ENCODE data around the gene RNU4-1. TPM values are rescaled to one million over a fixed set of nuclear protein-coding genes. Genes with fewer than 3 reads are reported as not detected.
A peak's percentile ranks its signal among the peaks of the same experiment; 100 is the strongest.

The RNU4-1 gene
- total RNA-seq, 1 experiment from 2014 or later, result 2,436 TPM

DNA sequence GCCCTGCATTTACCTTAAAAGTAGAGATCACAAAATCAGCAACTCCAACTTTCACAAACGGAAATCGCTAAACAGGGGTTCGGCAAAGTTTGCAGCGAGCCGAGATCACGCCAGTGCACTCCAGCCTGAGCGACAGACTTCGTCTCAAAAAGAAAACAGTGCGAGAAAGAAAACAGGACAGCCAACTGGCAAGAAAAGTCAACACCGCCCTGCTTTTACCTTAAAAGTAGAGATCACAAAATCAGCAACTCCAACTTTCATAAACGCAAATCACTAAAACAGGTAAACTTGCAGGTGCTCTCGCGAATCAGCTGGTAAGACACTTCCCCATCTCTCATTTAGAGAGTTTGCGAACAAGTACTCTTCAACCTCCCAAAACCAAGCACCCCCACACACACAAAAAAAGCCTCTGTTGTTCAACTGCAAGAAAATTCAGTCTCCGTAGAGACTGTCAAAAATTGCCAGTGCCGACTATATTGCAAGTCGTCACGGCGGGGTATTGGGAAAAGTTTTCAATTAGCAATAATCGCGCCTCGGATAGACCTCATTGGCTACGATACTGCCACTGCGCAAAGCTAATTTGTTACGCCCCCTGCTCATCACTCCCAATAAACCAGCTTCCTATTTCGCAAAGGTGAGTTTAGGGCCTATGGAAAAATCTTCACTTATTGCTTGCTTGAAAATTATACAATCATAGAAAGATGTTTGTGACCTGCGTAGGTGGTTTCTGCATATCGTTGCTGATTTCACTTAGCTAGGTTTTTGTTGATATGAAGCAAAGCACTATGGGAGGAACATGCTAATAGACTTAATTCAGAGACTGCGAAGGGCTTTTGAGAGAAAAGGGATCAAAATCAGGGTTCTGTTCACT, at the start of gene RNU4-1 (continued):
- TF ChIP-seq ZNF512 (CRISPR knock-in tag; IDR thresholded peaks at IDR 0.05; ENCODE audit: borderline replicate concordance) (no peak), ZNF671 (CRISPR knock-in tag; IDR thresholded peaks at IDR 0.05) (peak; percentile 95), ELF4 (CRISPR knock-in tag; IDR thresholded peaks at IDR 0.05; ENCODE audit: low read depth) (no peak), RORB (CRISPR knock-in tag; IDR thresholded peaks at IDR 0.05) (peak; percentile 82), MYBL2 (CRISPR knock-in tag; IDR thresholded peaks at IDR 0.05) (peak; percentile 26; the same call in 1 of the 2 replicates), CREB1 (CRISPR knock-in tag; IDR thresholded peaks at IDR 0.05) (peak; percentile 44; the same call in 1 of the 2 replicates), ATF1 (CRISPR knock-in tag; IDR thresholded peaks at IDR 0.05) (peak; percentile 50; the same call in 1 of the 2 replicates), ZNF121 (CRISPR knock-in tag; IDR thresholded peaks at IDR 0.05) (no peak), NR2C2 (CRISPR knock-in tag; IDR thresholded peaks at IDR 0.05) (no peak), ESRRA (CRISPR knock-in tag; IDR thresholded peaks at IDR 0.05; ENCODE audit: borderline replicate concordance) (no peak), NR1H2 (CRISPR knock-in tag; IDR thresholded peaks at IDR 0.05) (no peak), NFYB (CRISPR knock-in tag; conservative IDR thresholded peaks at IDR 0.05; ENCODE audit: low read depth) (no peak; the same call in 1 of the 2 replicates), NFATC4 (CRISPR knock-in tag; IDR thresholded peaks at IDR 0.05) (peak; percentile 92), ZBTB43 (CRISPR knock-in tag; IDR thresholded peaks at IDR 0.05) (no peak), FOXP4 (CRISPR knock-in tag; IDR thresholded peaks at IDR 0.05) (no peak), PRRX2 (CRISPR knock-in tag; IDR thresholded peaks at IDR 0.05) (peak; percentile 94), IRF2 (CRISPR knock-in tag; IDR thresholded peaks at IDR 0.05; ENCODE audit: borderline replicate concordance, low read depth) (no peak), TP53 (CRISPR knock-in tag; IDR thresholded peaks at IDR 0.05) (peak; percentile 67; the same call in 1 of the 2 replicates), FOXJ3 (CRISPR knock-in tag; IDR thresholded peaks at IDR 0.05; ENCODE audit: borderline replicate concordance) (no peak; the same call in 1 of the 2 replicates)
- TF ChIP-seq, protein P1, sequence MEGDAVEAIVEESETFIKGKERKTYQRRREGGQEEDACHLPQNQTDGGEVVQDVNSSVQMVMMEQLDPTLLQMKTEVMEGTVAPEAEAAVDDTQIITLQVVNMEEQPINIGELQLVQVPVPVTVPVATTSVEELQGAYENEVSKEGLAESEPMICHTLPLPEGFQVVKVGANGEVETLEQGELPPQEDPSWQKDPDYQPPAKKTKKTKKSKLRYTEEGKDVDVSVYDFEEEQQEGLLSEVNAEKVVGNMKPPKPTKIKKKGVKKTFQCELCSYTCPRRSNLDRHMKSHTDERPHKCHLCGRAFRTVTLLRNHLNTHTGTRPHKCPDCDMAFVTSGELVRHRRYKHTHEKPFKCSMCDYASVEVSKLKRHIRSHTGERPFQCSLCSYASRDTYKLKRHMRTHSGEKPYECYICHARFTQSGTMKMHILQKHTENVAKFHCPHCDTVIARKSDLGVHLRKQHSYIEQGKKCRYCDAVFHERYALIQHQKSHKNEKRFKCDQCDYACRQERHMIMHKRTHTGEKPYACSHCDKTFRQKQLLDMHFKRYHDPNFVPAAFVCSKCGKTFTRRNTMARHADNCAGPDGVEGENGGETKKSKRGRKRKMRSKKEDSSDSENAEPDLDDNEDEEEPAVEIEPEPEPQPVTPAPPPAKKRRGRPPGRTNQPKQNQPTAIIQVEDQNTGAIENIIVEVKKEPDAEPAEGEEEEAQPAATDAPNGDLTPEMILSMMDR (IDR thresholded peaks at IDR 0.05), result no peak
- TF ChIP-seq, protein P2, sequence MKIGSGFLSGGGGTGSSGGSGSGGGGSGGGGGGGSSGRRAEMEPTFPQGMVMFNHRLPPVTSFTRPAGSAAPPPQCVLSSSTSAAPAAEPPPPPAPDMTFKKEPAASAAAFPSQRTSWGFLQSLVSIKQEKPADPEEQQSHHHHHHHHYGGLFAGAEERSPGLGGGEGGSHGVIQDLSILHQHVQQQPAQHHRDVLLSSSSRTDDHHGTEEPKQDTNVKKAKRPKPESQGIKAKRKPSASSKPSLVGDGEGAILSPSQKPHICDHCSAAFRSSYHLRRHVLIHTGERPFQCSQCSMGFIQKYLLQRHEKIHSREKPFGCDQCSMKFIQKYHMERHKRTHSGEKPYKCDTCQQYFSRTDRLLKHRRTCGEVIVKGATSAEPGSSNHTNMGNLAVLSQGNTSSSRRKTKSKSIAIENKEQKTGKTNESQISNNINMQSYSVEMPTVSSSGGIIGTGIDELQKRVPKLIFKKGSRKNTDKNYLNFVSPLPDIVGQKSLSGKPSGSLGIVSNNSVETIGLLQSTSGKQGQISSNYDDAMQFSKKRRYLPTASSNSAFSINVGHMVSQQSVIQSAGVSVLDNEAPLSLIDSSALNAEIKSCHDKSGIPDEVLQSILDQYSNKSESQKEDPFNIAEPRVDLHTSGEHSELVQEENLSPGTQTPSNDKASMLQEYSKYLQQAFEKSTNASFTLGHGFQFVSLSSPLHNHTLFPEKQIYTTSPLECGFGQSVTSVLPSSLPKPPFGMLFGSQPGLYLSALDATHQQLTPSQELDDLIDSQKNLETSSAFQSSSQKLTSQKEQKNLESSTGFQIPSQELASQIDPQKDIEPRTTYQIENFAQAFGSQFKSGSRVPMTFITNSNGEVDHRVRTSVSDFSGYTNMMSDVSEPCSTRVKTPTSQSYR (CRISPR knock-in tag; IDR thresholded peaks at IDR 0.05), result peak; percentile 74
- TF ChIP-seq, protein P3, sequence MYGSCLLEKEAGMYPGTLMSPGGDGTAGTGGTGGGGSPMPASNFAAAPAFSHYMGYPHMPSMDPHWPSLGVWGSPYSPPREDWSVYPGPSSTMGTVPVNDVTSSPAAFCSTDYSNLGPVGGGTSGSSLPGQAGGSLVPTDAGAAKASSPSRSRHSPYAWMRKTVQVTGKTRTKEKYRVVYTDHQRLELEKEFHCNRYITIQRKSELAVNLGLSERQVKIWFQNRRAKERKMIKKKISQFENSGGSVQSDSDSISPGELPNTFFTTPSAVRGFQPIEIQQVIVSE (CRISPR knock-in tag; IDR thresholded peaks at IDR 0.05; ENCODE audit: borderline replicate concordance), result peak; percentile 92
- TF ChIP-seq, protein P4, sequence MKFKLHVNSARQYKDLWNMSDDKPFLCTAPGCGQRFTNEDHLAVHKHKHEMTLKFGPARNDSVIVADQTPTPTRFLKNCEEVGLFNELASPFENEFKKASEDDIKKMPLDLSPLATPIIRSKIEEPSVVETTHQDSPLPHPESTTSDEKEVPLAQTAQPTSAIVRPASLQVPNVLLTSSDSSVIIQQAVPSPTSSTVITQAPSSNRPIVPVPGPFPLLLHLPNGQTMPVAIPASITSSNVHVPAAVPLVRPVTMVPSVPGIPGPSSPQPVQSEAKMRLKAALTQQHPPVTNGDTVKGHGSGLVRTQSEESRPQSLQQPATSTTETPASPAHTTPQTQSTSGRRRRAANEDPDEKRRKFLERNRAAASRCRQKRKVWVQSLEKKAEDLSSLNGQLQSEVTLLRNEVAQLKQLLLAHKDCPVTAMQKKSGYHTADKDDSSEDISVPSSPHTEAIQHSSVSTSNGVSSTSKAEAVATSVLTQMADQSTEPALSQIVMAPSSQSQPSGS (CRISPR knock-in tag; IDR thresholded peaks at IDR 0.05; ENCODE audit: borderline replicate concordance, low read depth), result no peak
- TF ChIP-seq, protein P5, sequence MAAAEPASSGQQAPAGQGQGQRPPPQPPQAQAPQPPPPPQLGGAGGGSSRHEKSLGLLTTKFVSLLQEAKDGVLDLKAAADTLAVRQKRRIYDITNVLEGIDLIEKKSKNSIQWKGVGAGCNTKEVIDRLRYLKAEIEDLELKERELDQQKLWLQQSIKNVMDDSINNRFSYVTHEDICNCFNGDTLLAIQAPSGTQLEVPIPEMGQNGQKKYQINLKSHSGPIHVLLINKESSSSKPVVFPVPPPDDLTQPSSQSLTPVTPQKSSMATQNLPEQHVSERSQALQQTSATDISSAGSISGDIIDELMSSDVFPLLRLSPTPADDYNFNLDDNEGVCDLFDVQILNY (CRISPR knock-in tag; IDR thresholded peaks at IDR 0.05), result no peak
- TF ChIP-seq, protein P6, sequence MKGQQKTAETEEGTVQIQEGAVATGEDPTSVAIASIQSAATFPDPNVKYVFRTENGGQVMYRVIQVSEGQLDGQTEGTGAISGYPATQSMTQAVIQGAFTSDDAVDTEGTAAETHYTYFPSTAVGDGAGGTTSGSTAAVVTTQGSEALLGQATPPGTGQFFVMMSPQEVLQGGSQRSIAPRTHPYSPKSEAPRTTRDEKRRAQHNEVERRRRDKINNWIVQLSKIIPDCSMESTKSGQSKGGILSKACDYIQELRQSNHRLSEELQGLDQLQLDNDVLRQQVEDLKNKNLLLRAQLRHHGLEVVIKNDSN (CRISPR knock-in tag; IDR thresholded peaks at IDR 0.05), result no peak; the same call in 1 of the 2 replicates

Measured in WTC11 (cell line).